ENCODE results near the gene RAB7B.
"Not testable (repeated sequence)": the region's sequence is repeated elsewhere in the genome, so short reads cannot be mapped to it uniquely, and the experiment has no call there.

The RAB7B gene

GRCh38 chr1:206002871-206003801, at the start of gene RAB7B:
Gene RAB7B, minus strand, starts transcription at chr1:206003395. Its CDS starts 9,260 bp downstream, at chr1:205994135.
- FAIRE-seq: no peak
- DNase-seq (ENCODE audit: insufficient read length, low spot score): peak; percentile 55

DNA sequence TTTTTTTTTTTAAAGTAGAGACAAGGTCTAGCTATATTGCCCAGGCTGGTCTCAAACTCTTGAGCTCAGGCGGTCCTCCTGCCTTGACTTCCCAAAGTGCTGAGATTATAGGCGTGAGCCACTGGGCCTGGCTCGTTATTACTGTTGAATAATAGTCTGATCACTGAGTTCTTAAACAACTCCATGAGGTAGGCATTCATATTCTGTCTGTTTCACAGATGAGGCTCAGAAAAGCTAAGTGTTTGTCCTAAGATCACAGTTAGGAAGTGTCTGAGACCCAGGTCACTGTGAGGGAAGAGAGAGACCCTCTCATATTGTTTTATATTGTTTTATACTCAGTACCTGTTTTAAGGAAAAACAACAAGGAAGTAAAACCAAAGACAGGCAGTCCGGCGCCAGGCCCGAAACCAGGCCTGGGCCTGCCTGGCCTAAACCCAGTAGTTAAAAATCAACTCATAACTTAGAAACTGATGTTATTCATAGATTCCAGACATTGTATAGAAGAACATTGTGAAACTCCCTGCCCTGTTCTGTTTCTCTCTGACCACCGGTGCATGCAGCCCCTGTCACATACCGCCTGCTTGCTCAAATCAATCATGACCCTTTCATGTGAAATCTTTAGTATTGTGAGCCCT, 49.2 kb upstream of the RAB7B start:
- DNase-seq (ENCODE audit: insufficient read length, low spot score); FAIRE-seq: not testable (repeated sequence)

DNA sequence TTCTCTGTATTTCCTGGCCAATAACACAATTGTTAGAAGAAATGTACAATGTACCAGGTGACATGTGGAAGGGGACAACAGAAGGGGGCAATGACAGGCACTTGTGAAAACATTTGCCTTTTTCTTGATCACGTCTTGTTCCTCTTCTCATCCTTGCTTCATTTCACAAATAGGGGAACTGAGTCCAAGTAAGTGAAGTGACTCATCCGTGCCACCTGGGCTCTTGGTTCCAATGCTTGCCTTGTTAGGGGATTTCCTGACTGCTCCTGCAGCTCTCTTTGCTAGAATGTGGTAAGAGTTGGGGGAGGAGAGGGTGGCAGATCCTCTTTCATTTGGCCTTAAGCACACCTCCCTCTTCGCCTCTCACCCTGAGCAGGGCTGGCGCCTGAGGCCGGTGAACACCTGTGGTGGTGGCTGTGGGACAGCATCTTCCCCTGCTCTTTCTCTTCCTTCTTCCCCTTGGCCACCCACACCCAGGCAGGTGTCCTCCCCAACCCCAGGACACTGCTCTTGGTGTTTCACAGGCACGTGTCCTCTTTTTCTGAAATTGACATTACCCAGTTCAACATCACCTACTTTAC, 47.5 kb upstream of the RAB7B start:
- no peak for FAIRE-seq
- DNase-seq (ENCODE audit: insufficient read length, low spot score): no peak

DNA sequence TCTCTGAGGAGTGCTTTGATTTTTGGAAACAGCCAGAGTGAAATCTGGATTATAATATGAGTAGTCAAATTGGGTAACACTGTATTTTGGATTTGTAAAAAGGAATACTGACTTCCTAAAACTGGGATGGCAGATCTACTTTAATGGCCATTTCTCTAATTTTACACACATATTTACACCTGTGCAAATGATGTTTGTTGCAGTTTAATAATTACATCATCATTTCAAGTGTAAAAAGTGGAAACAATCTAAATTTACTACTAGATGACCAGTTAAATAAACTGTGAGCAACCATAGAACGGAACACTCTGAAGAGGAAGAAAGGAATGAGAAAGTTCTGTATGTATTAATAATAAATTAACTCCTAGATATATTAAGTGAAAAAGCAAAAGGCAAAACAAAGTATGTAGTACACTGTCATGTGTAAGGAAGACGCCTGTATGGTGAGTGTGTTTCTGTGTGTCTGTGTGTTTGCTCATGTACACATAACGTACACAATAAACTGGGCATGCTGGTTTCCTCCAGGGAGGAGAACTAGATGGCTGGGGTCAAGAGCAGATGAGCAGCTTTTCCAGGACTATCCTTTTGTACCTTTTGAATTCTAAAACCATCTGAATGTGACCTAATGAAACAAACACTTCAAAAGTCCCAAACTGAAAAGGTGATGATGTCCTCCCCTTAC, 46.9 kb upstream of the RAB7B start:
- DNase-seq (ENCODE audit: insufficient read length, low spot score): no peak
- FAIRE-seq: no peak

DNA sequence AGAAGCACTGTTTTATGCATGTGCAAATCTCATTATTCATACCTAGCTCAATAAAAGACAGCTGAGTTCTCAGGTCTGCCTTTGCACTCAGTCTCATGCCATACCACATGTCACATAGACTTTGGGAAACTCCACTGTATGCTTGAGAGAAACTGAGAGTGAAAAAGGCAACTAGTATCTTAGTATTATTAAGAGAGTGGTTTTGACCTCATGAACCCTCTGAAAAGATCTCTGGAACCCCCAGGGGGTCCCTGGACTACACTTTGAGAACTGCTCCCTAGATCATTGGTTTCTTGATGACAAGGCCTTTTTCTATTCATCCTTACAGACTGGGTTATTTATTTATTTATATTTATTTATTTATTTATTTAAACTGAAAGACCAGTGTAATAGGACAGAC, 46.1 kb upstream of the RAB7B start:
- no peak for FAIRE-seq

GRCh38 chr1:206048582-206048981, 45.4 kb upstream of the RAB7B start:
- no peak for FAIRE-seq
- no peak for DNase-seq (ENCODE audit: insufficient read length, low spot score)

More for the DNA sequence above, 46.1 kb upstream of the RAB7B start:
- DNase-seq (ENCODE audit: insufficient read length, low spot score): no peak

- FAIRE-seq: no peak
- DNase-seq (ENCODE audit: insufficient read length, low spot score): no peak
Observed at GRCh38 chr1:206047271-206047670, 44.1 kb upstream of the RAB7B start.

DNA sequence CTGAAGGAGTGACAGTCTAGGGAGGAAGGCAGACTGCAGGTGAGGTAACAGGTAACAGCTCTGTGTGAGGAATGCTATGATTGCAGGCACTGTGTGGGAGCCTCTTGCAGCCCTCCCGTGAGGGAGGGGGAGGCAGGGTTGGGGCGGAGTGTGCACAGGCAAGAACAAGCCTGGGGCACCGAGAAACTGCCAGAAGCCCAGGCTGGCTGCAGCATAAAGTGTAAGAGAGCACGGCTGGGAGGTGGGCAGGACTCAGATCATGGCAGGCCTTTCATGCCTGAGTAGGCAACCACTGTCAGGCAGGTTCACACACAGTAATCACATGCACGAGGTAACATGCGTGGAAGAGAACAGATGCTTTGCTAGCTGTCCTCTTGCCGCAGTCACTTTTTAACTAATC, 38.4 kb upstream of the RAB7B start:
- FAIRE-seq: no peak
- DNase-seq (ENCODE audit: insufficient read length, low spot score): no peak

- DNase-seq (ENCODE audit: insufficient read length, low spot score) (no peak), FAIRE-seq (no peak)
Observed at GRCh38 chr1:206040328-206040727, 37.1 kb upstream of the RAB7B start.

- no peak for FAIRE-seq
- no peak for DNase-seq (ENCODE audit: insufficient read length, low spot score)
Observed at GRCh38 chr1:206039046-206039973, 36.1 kb upstream of the RAB7B start.

DNA sequence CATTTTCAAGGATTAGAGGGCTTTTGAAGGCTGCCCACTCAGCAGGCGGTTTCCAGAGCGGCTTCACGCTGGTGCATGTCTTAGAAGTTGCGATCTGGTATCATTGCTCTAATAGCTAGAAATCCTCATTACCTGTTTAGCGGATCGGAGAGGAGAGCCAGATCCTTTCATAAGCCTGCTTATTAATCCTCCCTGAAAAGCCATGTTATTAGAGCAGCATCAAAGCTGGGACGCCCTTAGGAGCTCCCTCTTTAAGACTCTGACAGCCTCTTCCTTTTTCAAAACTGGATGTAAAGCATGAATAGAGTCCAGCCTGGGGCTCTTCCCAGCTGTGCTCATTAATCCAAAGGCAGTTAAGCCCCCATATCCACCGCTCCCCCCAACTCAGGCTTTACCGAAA, 34.4 kb upstream of the RAB7B start:
- FAIRE-seq (no peak), DNase-seq (ENCODE audit: insufficient read length, low spot score) (no peak)

- DNase-seq (ENCODE audit: insufficient read length, low spot score) (no peak), FAIRE-seq (no peak)
Observed at GRCh38 chr1:206036663-206037455, 33.7 kb upstream of the RAB7B start.

DNA sequence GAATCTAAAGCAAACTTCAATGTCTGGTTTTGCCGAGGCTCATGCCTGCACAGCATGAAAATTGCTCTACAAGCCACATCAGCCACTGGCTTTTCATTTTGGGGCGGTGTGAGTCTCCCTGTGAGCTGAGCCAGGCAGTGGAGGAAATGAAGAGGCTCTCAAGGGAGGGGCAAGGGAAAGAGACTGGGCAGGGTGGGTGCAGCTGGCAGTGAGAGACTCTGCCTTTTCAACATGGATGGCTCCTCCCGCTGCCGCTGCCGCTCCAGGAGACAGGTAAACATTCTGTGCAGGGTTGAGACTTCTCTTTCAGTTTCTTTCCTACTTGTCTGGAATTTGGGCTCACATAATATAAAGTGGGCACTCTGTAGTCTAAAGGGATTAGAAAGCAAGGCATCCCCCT, 31.8 kb upstream of the RAB7B start:
- FAIRE-seq: no peak
- no peak for DNase-seq (ENCODE audit: insufficient read length, low spot score)

GRCh38 chr1:206032380-206033140, 29.4 kb upstream of the RAB7B start:
- FAIRE-seq (no peak), DNase-seq (ENCODE audit: insufficient read length, low spot score) (no peak)

GRCh38 chr1:206030714-206031113, 27.5 kb upstream of the RAB7B start:
- DNase-seq (ENCODE audit: insufficient read length, low spot score) (peak; percentile 64), FAIRE-seq (no peak)

DNA sequence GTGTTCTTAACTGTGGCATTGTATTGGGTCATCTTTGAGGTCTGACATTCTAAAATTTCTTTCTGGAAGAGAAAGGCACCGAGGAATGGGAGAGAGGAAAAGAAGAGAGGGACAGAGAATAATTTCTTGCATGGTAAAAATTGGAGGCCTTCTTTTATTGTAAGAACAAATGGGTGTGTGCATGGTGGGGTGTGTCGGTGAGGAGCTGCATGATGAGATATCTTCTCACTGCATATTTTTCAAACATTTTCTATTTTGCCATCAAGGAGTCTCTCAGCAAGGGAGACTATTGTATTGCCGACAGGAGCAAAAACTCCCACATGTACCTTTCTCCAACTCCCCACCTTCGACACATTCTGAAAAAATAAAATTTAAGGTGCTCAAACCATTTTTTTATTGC, 27.0 kb upstream of the RAB7B start:
- DNase-seq (ENCODE audit: insufficient read length, low spot score): no peak
- FAIRE-seq: no peak

- no peak for FAIRE-seq
- DNase-seq (ENCODE audit: insufficient read length, low spot score): no peak
Observed at GRCh38 chr1:206029484-206029883, 26.3 kb upstream of the RAB7B start.

- DNase-seq (ENCODE audit: insufficient read length, low spot score): no peak
- no peak for FAIRE-seq
Observed at GRCh38 chr1:206025283-206025820, 22.2 kb upstream of the RAB7B start.
